ENCODE results near the gene MAPK11. TPM values are rescaled to one million over a fixed set of nuclear protein-coding genes. Genes with fewer than 3 reads are reported as not detected.

MAPK11 gene
- polyA plus RNA-seq, 1 donor (not counting 4 experiments of a cell fraction or from before 2014, with no cell fraction given) = 4.6 TPM

DNA sequence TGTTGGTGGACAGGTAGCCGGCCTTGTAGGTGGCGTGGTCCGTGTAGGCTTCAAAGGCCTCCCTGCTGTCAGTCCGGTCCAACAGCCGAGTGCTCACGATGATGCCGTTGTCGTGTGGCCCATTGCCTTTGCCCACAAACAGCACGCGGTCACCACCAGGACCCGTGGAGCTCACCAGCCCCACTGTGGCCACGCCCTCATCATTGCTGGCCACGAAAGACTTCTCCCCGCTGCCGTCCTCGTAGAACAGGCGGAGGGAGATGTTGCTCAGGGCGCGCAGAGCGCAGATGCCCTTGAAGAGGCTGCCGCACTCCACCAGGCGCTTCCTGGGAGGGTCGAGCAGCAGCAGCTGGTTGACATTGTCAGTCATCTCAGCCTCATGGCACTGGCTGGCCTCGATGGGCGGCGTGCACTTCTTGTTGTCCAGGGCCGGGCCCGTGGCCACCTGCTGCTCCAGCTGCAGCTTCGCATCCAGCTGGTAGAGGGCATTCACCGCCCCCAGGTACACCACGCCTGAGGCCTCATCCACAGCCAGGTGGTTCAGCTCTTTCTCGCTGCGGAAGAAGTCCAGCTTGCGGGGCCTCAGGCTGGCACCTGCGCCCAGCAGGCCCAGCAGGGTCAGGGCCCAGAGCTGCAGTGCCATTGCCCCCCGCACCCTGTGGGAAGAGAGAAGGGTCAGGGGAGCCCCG, 19.9 kb upstream of the MAPK11 start:
- peaks cover 18% of the 10 kb centered on the region for H3K4me1 ChIP-seq (ENCODE audit: control insufficient read depth, extremely low read depth, insufficient read depth, low read length)
- peaks cover 76% of the 10 kb centered on the region for H3K79me2 ChIP-seq (ENCODE audit: control insufficient read depth, insufficient read depth, low read length)
- H2AFZ ChIP-seq (ENCODE audit: control insufficient read depth, low read length) = no peak overlapping the region
- peaks cover 26 to 31% of the 10 kb centered on the region in 2 experiments for H3K36me3 ChIP-seq (ENCODE audit: control insufficient read depth in 2 of 2, extremely low read depth in 1 of 2, insufficient read depth in 2 of 2, low read length in 2 of 2)
- FAIRE-seq (no peak), DNase-seq (ENCODE audit: low read depth, low spot score) (no peak)
- H3K4me3 ChIP-seq (ENCODE audit: control insufficient read depth in 2 of 3, extremely low read depth in 1 of 3, insufficient read depth in 2 of 3, low read depth in 1 of 3, low read length in 3 of 3) = no peak overlapping the region
- H3K27ac ChIP-seq (ENCODE audit: control insufficient read depth, insufficient read depth, low read length) = no peak overlapping the region
- dilution Hi-C loops (cut with MboI; ENCODE audit: extremely low pct_ligation_motif_present, low sequenced_read_pairs) = no loop called here
- peaks cover 10% of the 10 kb centered on the region for H4K20me1 ChIP-seq (ENCODE audit: control insufficient read depth, extremely low read depth, insufficient read depth, low read length)
- no peaks in the 10 kb centered on the region for H3K27me3 ChIP-seq (ENCODE audit: control insufficient read depth, extremely low read depth, insufficient read depth, low read length)
- no peaks in the 10 kb centered on the region for H3K9me3 ChIP-seq (ENCODE audit: control insufficient read depth, low read depth, low read length)
- no peaks in the 10 kb centered on the region for H3K9me1 ChIP-seq (ENCODE audit: control insufficient read depth, extremely low read depth, insufficient read depth, low read length)
- no peak overlapping the region for H3K4me2 ChIP-seq (ENCODE audit: control insufficient read depth, extremely low read depth, insufficient read depth, low read depth, low read length)
- TF ChIP-seq EZH2 (IDR thresholded peaks at IDR 0.05; ENCODE audit: low read length) = no peak
- TF ChIP-seq, protein P1, sequence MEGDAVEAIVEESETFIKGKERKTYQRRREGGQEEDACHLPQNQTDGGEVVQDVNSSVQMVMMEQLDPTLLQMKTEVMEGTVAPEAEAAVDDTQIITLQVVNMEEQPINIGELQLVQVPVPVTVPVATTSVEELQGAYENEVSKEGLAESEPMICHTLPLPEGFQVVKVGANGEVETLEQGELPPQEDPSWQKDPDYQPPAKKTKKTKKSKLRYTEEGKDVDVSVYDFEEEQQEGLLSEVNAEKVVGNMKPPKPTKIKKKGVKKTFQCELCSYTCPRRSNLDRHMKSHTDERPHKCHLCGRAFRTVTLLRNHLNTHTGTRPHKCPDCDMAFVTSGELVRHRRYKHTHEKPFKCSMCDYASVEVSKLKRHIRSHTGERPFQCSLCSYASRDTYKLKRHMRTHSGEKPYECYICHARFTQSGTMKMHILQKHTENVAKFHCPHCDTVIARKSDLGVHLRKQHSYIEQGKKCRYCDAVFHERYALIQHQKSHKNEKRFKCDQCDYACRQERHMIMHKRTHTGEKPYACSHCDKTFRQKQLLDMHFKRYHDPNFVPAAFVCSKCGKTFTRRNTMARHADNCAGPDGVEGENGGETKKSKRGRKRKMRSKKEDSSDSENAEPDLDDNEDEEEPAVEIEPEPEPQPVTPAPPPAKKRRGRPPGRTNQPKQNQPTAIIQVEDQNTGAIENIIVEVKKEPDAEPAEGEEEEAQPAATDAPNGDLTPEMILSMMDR (optimal IDR thresholded peaks at IDR 0.05 in 1 of 3, IDR thresholded peaks at IDR 0.05 in 1 of 3, conservative IDR thresholded peaks at IDR 0.05 in 1 of 3; ENCODE audit: extremely low read depth in 1 of 3, insufficient read depth in 2 of 3, low read length in 3 of 3) = no peak
- no peak overlapping the region for H3K9ac ChIP-seq (ENCODE audit: control insufficient read depth, extremely low read depth, insufficient read depth, low read length)

DNA sequence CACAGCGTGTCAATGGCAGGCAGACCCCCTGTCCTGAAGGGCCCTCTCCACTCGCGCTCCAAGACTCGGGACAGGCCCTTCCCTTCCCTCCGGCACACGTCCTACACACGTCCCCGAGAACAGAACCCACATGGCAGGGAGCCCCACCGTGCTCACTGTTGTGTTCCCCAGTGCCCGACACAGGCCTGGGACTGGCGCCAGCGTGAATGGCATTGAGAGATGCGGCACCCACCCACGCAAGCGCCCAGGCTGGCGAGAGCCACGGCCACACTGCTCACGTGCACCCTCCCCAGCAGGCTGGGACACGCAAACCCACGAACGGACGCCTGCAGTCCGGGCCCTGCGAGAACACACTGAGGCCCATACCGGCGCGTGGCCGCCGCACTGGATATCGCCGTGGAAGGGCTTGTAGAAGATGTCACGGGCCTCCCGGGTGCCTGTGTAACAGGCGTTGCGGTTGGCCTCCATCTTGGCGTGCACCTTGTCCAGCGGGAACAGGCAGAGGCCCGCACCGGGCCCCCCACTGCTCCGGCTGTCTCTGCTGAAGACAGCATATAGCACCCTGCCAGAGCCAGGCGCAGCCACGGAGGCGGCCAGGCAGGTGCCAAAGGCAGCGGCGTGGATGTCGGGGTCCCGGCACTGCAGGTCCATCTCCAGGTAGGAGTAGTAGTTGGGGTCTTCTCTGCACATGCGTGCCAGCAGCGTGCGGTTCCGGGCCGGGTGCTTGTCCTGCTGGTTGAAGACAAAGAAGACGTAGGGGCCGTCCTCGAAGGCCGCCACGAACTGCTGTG, 19.2 kb upstream of the MAPK11 start:
- no peak for FAIRE-seq
- no peak for DNase-seq (ENCODE audit: low read depth, low spot score)
- dilution Hi-C loops (cut with MboI; ENCODE audit: extremely low pct_ligation_motif_present, low sequenced_read_pairs) = no loop called here
- Histone ChIP-seq H3K36me3 (ENCODE audit: control insufficient read depth in 2 of 2, extremely low read depth in 1 of 2, insufficient read depth in 2 of 2, low read length in 2 of 2) (peaks cover 23 to 31% of the 10 kb centered on the region in 2 experiments), H3K4me3 (ENCODE audit: control insufficient read depth in 2 of 3, extremely low read depth in 1 of 3, insufficient read depth in 2 of 3, low read depth in 1 of 3, low read length in 3 of 3) (no peak overlapping the region), H3K27me3 (ENCODE audit: control insufficient read depth, extremely low read depth, insufficient read depth, low read length) (no peaks in the 10 kb centered on the region), H4K20me1 (ENCODE audit: control insufficient read depth, extremely low read depth, insufficient read depth, low read length) (peaks cover 10% of the 10 kb centered on the region), H3K4me1 (ENCODE audit: control insufficient read depth, extremely low read depth, insufficient read depth, low read length) (peaks cover 16% of the 10 kb centered on the region), H3K9me1 (ENCODE audit: control insufficient read depth, extremely low read depth, insufficient read depth, low read length) (no peaks in the 10 kb centered on the region), H3K79me2 (ENCODE audit: control insufficient read depth, insufficient read depth, low read length) (peaks cover 70% of the 10 kb centered on the region), H3K4me2 (ENCODE audit: control insufficient read depth, extremely low read depth, insufficient read depth, low read depth, low read length) (no peak overlapping the region), H2AFZ (ENCODE audit: control insufficient read depth, low read length) (no peak overlapping the region), H3K9me3 (ENCODE audit: control insufficient read depth, low read depth, low read length) (no peaks in the 10 kb centered on the region), H3K27ac (ENCODE audit: control insufficient read depth, insufficient read depth, low read length) (no peak overlapping the region), H3K9ac (ENCODE audit: control insufficient read depth, extremely low read depth, insufficient read depth, low read length) (no peak overlapping the region)
- TF ChIP-seq, protein P1 (optimal IDR thresholded peaks at IDR 0.05 in 1 of 3, IDR thresholded peaks at IDR 0.05 in 1 of 3, conservative IDR thresholded peaks at IDR 0.05 in 1 of 3; ENCODE audit: extremely low read depth in 1 of 3, insufficient read depth in 2 of 3, low read length in 3 of 3) = no peak
- TF ChIP-seq EZH2 (IDR thresholded peaks at IDR 0.05; ENCODE audit: low read length) = no peak

All from keratinocyte (primary cell).